ENCODE measurements around the gene GFER.

GFER gene

GRCh38 chr16:1971796-1972489 is 12.1 kb upstream of the GFER start, which contains the start of gene TBL3 (continued):
- TF ChIP-seq, protein P1, sequence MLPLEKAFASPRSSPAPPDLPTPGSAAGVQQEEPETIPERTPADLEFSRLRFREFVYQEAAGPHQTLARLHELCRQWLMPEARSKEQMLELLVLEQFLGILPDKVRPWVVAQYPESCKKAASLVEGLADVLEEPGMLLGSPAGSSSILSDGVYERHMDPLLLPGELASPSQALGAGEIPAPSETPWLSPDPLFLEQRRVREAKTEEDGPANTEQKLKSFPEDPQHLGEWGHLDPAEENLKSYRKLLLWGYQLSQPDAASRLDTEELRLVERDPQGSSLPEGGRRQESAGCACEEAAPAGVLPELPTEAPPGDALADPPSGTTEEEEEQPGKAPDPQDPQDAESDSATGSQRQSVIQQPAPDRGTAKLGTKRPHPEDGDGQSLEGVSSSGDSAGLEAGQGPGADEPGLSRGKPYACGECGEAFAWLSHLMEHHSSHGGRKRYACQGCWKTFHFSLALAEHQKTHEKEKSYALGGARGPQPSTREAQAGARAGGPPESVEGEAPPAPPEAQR (tag by site-specific recombination; IDR thresholded peaks at IDR 0.05): no peak
- TF ChIP-seq KLF7 (tag by site-specific recombination; IDR thresholded peaks at IDR 0.05; ENCODE audit: borderline replicate concordance) (peak; percentile 67; the same call in 1 of the 2 replicates), IKZF3 (tag by site-specific recombination; IDR thresholded peaks at IDR 0.05) (peak; percentile 74)

GRCh38 chr16:1972490-1972877 is 11.5 kb upstream of the GFER start:
- ChIA-PET POLR2A (interaction anchor here (1.2 to 1.8 kb wide), 5 partner anchors 9 to 190 kb away, joined by 3 to 17 read pairs (median 9); partner anchors contain the start of genes GFER, NUBP2 and SPSB3), CTCF (interaction anchor here (1.2 kb wide), 1 partner anchor 12 kb away, joined by 4 read pairs; no protein-coding TSS in a partner anchor)
- no peak for TF ChIP-seq BCL6B (tag by site-specific recombination; IDR thresholded peaks at IDR 0.05)
- TF ChIP-seq ZNF341 (tag by site-specific recombination; IDR thresholded peaks at IDR 0.05; ENCODE audit: low read depth): peak; percentile 81
- TF ChIP-seq ZNF76 (tag by site-specific recombination; IDR thresholded peaks at IDR 0.05; ENCODE audit: borderline replicate concordance, low read depth): peak; percentile 82
- TF ChIP-seq ZSCAN30 (tag by site-specific recombination; IDR thresholded peaks at IDR 0.05): no peak
- TF ChIP-seq ZNF416 (tag by site-specific recombination; IDR thresholded peaks at IDR 0.05): no peak
- peak; percentile 20 for TF ChIP-seq SP2 (tag by site-specific recombination; IDR thresholded peaks at IDR 0.05)
- peaks cover 0 to 35% of the 10 kb centered on the region in 2 experiments; a peak in 1 of 3 replicates for H3K36me3 ChIP-seq (ENCODE audit: control insufficient read depth in 2 of 2, insufficient read depth in 1 of 2, low read length in 2 of 2)
- H3K9me3 ChIP-seq (ENCODE audit: control insufficient read depth, insufficient read depth, low read depth, low read length): no peaks in the 10 kb centered on the region
- peak overlapping the region; percentile 97 for H3K4me3 ChIP-seq (ENCODE audit: low read depth, low read length)
- peak overlapping the region; percentile 88; the same call in 1 of the 2 replicates for H3K27ac ChIP-seq (ENCODE audit: extremely low read depth, low read depth, low read length)
- no peaks in the 10 kb centered on the region for H3K4me1 ChIP-seq (ENCODE audit: control insufficient read depth, insufficient read depth, low read length)

DNA sequence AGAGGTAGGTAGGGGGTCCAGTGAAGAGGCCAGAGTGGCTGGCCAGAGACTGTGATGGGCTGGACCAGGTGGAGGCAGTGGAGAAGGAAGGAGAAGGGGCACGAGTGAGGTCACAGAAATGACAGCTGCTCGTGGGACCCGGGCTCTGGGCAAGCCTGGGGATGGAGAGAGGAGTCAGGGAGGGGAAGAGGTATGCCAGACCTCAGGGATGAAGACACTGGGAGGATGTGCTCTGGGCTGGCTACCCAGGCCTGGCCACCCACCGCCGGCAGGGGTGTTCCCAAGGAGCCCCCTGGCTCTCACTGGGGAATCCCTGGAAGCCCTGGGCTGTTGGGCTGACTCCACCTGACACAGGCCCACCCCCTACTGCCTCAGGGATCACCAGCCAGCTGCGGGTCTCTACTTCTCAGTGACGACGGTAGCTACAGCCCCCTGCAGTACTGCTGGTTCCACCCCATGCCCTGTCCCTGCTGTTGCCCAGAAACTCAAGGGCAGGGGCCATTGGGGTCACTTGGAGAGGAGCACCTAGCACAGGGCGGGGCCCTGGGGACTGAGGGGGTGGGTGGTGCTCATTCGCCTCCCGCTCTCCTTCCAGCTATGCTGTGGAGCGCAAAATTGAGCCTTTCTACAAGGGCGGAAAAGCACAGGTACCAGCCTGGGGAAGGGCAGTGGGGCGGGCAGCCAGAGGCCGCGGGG is 10.4 kb upstream of the GFER start:
- peaks cover 0 to 47% of the 10 kb centered on the region in 2 experiments; a peak in 1 of 3 replicates for H3K36me3 ChIP-seq (ENCODE audit: control insufficient read depth in 2 of 2, insufficient read depth in 1 of 2, low read length in 2 of 2)
- no peaks in the 10 kb centered on the region for H3K4me1 ChIP-seq (ENCODE audit: control insufficient read depth, insufficient read depth, low read length)
- no peak for TF ChIP-seq ZNF214 (tag by site-specific recombination; IDR thresholded peaks at IDR 0.05; ENCODE audit: borderline replicate concordance)
- TF ChIP-seq ZNF580 (tag by site-specific recombination; IDR thresholded peaks at IDR 0.05): no peak
- TF ChIP-seq ZNF785 (tag by site-specific recombination; IDR thresholded peaks at IDR 0.05): no peak
- no peak for TF ChIP-seq ZNF2 (tag by site-specific recombination; IDR thresholded peaks at IDR 0.05)
- no peak for TF ChIP-seq REPIN1 (tag by site-specific recombination; IDR thresholded peaks at IDR 0.05; ENCODE audit: low read depth)
- peak; percentile 20; the same call in 1 of the 2 replicates for TF ChIP-seq ZBTB17 (tag by site-specific recombination; IDR thresholded peaks at IDR 0.05)
- TF ChIP-seq EGR2 (tag by site-specific recombination; IDR thresholded peaks at IDR 0.05; ENCODE audit: low read depth): no peak
- no peak overlapping the region for H3K4me3 ChIP-seq (ENCODE audit: low read depth, low read length)
- POLR2A ChIA-PET: interaction anchor here (1.0 to 10.1 kb wide), 2 partner anchors 8 to 12 kb away, joined by 3 to 76 read pairs; partner anchors contain the start of gene RPS2
- CTCF ChIA-PET: interaction anchor here (0.6 kb wide), 1 partner anchor 95 kb away, joined by 3 read pairs; no protein-coding TSS in a partner anchor
- no peaks in the 10 kb centered on the region for H3K9me3 ChIP-seq (ENCODE audit: control insufficient read depth, insufficient read depth, low read depth, low read length)
- no peak overlapping the region for H3K27ac ChIP-seq (ENCODE audit: extremely low read depth, low read depth, low read length)
